H7 (cell line): ENCODE data around the gene RHO. TPM values are rescaled to one million over a fixed set of nuclear protein-coding genes. Genes with fewer than 3 reads are reported as not detected.

Experiments used
- DNase-seq: peaks from one replicate; pipeline ENCODE4 v3.0.0; 2012
- H3K27me3 ChIP-seq: 2 replicates; pipeline ENCODE4 v1.6.0; 2011; ENCODE audit warnings: mild to moderate bottlenecking, low read length; ENCODE audit not compliant: control insufficient read depth, insufficient read depth
- H3K36me3 ChIP-seq: replicated peaks from 2 replicates; pipeline ENCODE4 v1.5.1; 2011; ENCODE audit warnings: low read length; ENCODE audit not compliant: control insufficient read depth, insufficient read depth
- H3K4me3 ChIP-seq: 2 replicates; pipeline ENCODE4 v1.5.1; 2011; ENCODE audit warnings: low read depth, mild to moderate bottlenecking, control low read depth, low read length, moderate library complexity; ENCODE audit not compliant: insufficient read depth
- total RNA-seq: library from RNA; depleted of rRNA; stranded (reverse); fragments of >200 nt; shearing (Covaris generic); gene quantifications from 2 replicates; pipeline ENCODE4 v1.2.3, GENCODE V29; 2014

The RHO gene
- total RNA-seq, 1 experiment from 2014 or later = 0.17 TPM

DNA sequence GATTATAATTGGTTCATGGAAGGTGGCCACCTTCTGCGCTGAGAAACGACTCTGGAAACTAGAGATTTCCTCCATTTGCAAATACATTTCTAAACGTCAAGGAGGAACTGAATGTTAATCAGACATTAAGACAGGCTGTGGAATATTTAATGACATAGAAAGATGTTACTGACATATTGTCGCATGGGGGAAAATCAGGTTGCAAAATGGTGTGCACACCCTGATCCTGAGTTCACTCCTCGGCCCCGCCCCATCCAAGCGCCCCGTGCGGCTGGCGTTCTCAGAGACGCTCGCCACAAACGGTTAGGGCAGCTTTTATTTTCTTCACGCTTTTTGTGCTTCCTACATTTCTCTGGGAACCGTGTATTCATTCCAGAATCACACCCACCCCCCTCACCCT, 25.3 kb downstream of the RHO start:
- Histone ChIP-seq H3K4me3 (no peak overlapping the region), H3K36me3 (peaks cover 5% of the 10 kb centered on the region), H3K27me3 (no peaks in the 10 kb centered on the region)
- DNase-seq = no peak

- H3K4me3 ChIP-seq = no peak overlapping the region
- H3K27me3 ChIP-seq = no peaks in the 10 kb centered on the region
- peaks cover 5% of the 10 kb centered on the region for H3K36me3 ChIP-seq
- no peak for DNase-seq
Measured at GRCh38 chr3:129554356-129555152, 26.1 kb downstream of the RHO start.

GRCh38 chr3:129555153-129555550, 26.7 kb downstream of the RHO start:
- DNase-seq = no peak
- Histone ChIP-seq H3K36me3 (peaks cover 5% of the 10 kb centered on the region), H3K4me3 (no peak overlapping the region), H3K27me3 (no peaks in the 10 kb centered on the region)

GRCh38 chr3:129555616-129556357, 27.3 kb downstream of the RHO start:
- H3K27me3 ChIP-seq = no peaks in the 10 kb centered on the region
- H3K36me3 ChIP-seq = peaks cover 5% of the 10 kb centered on the region
- no peak overlapping the region for H3K4me3 ChIP-seq
- no peak for DNase-seq

GRCh38 chr3:129556358-129556695, 27.9 kb downstream of the RHO start:
- DNase-seq = no peak
- Histone ChIP-seq H3K36me3 (peaks cover 5% of the 10 kb centered on the region), H3K4me3 (no peak overlapping the region), H3K27me3 (no peaks in the 10 kb centered on the region)

GRCh38 chr3:129556890-129557547, 28.6 kb downstream of the RHO start:
- Histone ChIP-seq H3K36me3 (peaks cover 5% of the 10 kb centered on the region), H3K4me3 (no peak overlapping the region), H3K27me3 (no peaks in the 10 kb centered on the region)
- DNase-seq = no peak

DNA sequence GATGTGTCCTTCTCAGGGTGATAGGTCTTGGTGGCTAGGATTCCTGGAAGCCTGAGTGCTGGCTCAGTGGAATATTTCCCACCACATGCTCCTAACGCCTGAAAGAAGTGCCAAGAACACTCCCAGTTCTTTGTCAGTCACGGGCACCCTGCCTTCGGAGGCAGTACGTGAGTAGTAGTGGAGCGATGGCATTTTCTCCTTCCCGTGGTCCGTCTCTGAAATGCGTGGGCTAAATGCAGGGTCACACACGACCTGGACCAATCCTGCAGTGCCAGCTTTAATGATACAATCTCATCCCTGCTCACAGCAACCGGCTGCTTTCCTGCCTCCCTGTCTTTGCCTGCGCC, 29.1 kb downstream of the RHO start:
- H3K27me3 ChIP-seq = no peaks in the 10 kb centered on the region
- DNase-seq = no peak
- H3K36me3 ChIP-seq = peaks cover 5% of the 10 kb centered on the region
- H3K4me3 ChIP-seq = no peak overlapping the region

- peaks cover 5% of the 10 kb centered on the region for H3K36me3 ChIP-seq
- no peaks in the 10 kb centered on the region for H3K27me3 ChIP-seq
- H3K4me3 ChIP-seq = no peak overlapping the region
- DNase-seq = no peak
Measured at GRCh38 chr3:129558081-129558771, 29.8 kb downstream of the RHO start.

DNA sequence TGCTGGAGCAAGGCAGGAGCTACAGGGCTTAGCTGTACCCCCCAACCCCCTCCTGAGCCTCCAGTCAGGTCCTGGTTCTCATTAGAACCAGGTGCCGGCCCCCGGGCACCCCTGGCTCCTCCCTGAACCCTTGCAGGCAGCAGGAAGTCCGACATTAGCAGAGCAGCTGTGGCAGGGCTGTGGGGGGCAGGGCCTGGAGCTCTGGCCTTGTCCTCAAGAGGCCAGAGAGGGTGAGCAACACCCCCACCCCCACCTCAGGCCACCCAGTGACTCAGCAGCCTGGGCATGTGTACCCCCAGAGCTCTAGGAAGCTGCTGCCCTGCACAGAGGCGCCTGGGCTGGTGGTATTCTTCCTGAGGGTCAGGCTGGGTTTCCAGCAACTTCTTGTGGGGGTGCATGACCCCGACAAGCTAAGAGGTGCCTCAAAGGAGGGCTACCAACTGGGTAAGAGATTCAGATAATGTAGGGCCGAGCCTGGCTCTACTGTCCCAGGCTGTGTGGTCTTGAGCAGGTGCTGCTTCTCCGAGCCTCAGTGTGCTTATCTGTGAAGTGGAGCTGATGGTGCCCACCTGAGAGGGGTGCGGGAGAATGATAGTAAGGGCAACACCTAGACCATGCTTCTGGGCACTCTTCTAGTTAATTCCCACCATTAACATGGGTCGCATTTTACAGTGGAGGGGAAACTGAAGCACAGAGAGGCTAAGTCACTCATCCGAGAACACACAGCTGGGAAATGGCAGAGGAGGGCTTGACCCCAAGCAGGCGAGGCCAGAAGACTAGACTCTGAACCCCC, 30.5 kb downstream of the RHO start:
- H3K36me3 ChIP-seq = peaks cover 5% of the 10 kb centered on the region
- H3K4me3 ChIP-seq = no peak overlapping the region
- DNase-seq = no peak
- no peaks in the 10 kb centered on the region for H3K27me3 ChIP-seq

DNA sequence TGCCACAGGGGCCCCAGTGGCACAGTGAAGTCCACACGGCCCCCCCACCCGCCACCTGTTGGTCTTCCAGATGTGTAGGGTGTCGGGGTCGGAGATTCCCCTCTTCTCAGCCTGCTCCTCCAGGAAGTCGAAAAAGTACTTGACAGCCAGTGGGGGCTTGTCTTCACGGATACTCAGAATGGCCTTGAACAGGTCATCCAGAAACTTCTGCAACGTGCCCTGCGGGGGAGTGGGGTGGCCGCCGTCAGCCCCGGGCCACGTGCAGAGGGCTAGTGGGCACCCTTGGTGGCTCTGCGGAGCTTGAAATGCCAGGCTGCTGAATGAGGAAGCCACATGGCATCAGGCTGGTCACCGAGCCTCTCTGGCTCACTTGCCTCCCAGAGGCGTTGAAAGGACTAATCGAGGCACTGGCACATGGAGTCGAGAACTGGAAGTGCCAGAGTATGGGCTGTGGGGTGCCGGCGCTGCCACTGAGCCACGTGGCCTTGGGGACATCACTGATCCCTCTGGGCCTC, 31.2 kb downstream of the RHO start:
- Histone ChIP-seq H3K36me3 (peaks cover 5% of the 10 kb centered on the region), H3K4me3 (no peak overlapping the region), H3K27me3 (no peaks in the 10 kb centered on the region)
- no peak for DNase-seq

- peaks cover 5% of the 10 kb centered on the region for H3K36me3 ChIP-seq
- no peak overlapping the region for H3K4me3 ChIP-seq
- no peak for DNase-seq
- H3K27me3 ChIP-seq = no peaks in the 10 kb centered on the region
Measured at GRCh38 chr3:129560269-129560787, 31.9 kb downstream of the RHO start.

GRCh38 chr3:129560911-129561594, 32.6 kb downstream of the RHO start:
- Histone ChIP-seq H3K36me3 (peaks cover 5% of the 10 kb centered on the region), H3K27me3 (no peaks in the 10 kb centered on the region), H3K4me3 (no peak overlapping the region)
- DNase-seq = no peak

GRCh38 chr3:129561619-129562248, 33.3 kb downstream of the RHO start:
- no peaks in the 10 kb centered on the region for H3K27me3 ChIP-seq
- H3K36me3 ChIP-seq = peaks cover 5% of the 10 kb centered on the region
- no peak for DNase-seq
- H3K4me3 ChIP-seq = no peak overlapping the region
